Kidney (tissue), 14 donors: Measurements from ENCODE around the gene HAP1. TPM values are rescaled to one million over a fixed set of nuclear protein-coding genes. Genes with fewer than 3 reads are reported as not detected.

ENCODE experiments used
- DNase-seq, 5 donors: peaks; one replicate each; pipeline ENCODE4 v3.0.0-alpha.2; 2013 to 2020
- FAIRE-seq: peaks from 2 replicates; lab custom pipeline; 2012; peaks lifted over from hg19 to GRCh38; lab: Jason Lieb, UNC
- H3K27ac ChIP-seq, 2 donors: one replicate each; pipeline ENCODE4 v1.7.0; 2013; ENCODE audit warnings: low read depth in 2 of 2, low read length in 2 of 2, inconsistent platforms in 1 of 2
- H3K27me3 ChIP-seq: one replicate; pipeline ENCODE4 v1.7.1; 2013; ENCODE audit warnings: low read length, inconsistent platforms; ENCODE audit not compliant: control insufficient read depth, insufficient read depth
- H3K36me3 ChIP-seq, 3 donors: one replicate each; pipeline versions ENCODE4 v1.7.0 to v1.7.1; 2013; ENCODE audit warnings: low read length in 3 of 3, control low read depth in 1 of 3, inconsistent platforms in 1 of 3; ENCODE audit not compliant: insufficient read depth in 3 of 3, control insufficient read depth in 2 of 3
- H3K4me1 ChIP-seq, 3 donors: one replicate each; pipeline versions ENCODE4 v1.7.0 to v1.7.1; 2013; ENCODE audit warnings: low read length in 3 of 3, inconsistent platforms in 1 of 3, low read depth in 1 of 3; ENCODE audit not compliant: control insufficient read depth in 2 of 3, insufficient read depth in 2 of 3
- H3K4me3 ChIP-seq, 3 donors: one replicate each; pipeline versions ENCODE4 v1.7.0 to v1.8.1; 2013; ENCODE audit warnings: low read length in 3 of 3, control low read depth in 1 of 3, inconsistent platforms in 1 of 3
- H3K9ac ChIP-seq, 3 donors: one replicate each; pipeline versions ENCODE4 v1.7.0 to v1.7.1; 2013; ENCODE audit warnings: low read length in 3 of 3, control low read depth in 1 of 3, inconsistent platforms in 1 of 3
- H3K9me3 ChIP-seq, 3 donors: one replicate each; pipeline versions ENCODE4 v1.7.0 to v1.7.1; 2013; ENCODE audit warnings: low read length in 3 of 3, control low read depth in 1 of 3, inconsistent platforms in 1 of 3; ENCODE audit not compliant: control insufficient read depth in 2 of 3, insufficient read depth in 1 of 3
- intact Hi-C: fragments of 100-400 bp; cut with DNase I; formaldehyde crosslinking; loops from one replicate; pipeline ENCODE4 v1.11.1; 2022
- polyA plus RNA-seq: library from polyadenylated mRNA; stranded (reverse); fragments of 350-450 nt; fragmentation: Illumina TruSeq; extraction: RNeasy Lipid Tissue Mini Kit (QIAGEN cat#74804); gene quantifications from one replicate; pipeline ENCODE4 v1.2.3, GENCODE V29; 2014; ENCODE audit warnings: low read depth, low replicate concordance; ENCODE audit not compliant: insufficient read depth
- total RNA-seq: library from RNA; stranded (reverse); fragmentation: NEBNext Ultra II Directional; extraction: Animal tissue kit (Norgen Biotek cat#: 25700); gene quantifications from one replicate; pipeline ENCODE4 v1.2.1, GENCODE V29; 2021
- TF ChIP-seq, protein P1 (sequence below): IDR thresholded peaks from 3 replicates; pipeline ENCODE4 v1.5.1; 2012; ENCODE audit warnings: mild to moderate bottlenecking, moderate library complexity, borderline replicate concordance; ENCODE audit not compliant: insufficient read depth; ENCODE audit errors: extremely low read depth
- donor health status: control.
- donor health status: control.
- donor health status: control.
- donor health status: control.
- donor health status: control.
- donor health status: DM: yes; HTN: yes; CAD: no.
- donor health status: Normal renal cell carcinoma (clear cell type).

Gene HAP1
- total and polyA plus RNA-seq, 2 donors from 2014 or later = 0.99 to 1.3 TPM

DNA sequence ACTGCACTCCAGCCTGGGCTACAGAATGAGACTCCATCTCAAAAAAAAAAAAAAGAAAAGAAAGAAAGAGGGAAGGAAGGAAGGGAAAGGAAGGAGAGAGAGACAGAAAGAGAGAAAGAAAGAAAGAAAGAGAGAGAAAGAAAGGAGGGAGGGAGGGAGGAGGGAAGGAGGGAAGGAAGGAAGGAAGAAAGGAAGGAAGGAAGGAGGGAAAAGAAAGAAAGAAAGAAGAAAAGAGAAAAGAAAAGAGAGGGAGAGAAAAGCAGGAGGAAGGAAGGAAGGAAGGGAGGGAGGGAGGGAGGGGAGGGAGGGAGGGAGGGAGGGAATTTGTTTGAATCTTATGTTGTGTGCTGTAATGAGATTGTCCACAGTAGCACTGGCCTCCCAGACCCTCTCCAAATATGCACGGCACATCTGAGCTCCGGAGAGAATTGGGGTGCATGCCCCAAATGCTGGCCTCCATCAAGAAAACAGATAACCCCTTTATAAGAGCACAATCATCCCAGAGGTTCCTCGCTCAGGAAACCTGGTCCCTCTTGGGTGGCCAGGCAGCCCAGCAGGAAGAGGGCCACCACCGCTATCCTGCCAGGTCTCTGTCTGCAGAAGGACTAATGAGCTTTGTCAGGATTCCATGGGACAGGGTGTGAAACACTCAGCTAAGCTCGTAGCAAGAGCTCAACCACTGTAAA is 54.6 kb downstream of the HAP1 start:
- DNase-seq = peak in 1 of 5 donors; percentile 48
- FAIRE-seq = no peak
- H3K4me3 ChIP-seq = no peak overlapping the region
- peak overlapping the region in 1 of 2 donors; percentile 83 for H3K27ac ChIP-seq
- TF ChIP-seq, protein P1, sequence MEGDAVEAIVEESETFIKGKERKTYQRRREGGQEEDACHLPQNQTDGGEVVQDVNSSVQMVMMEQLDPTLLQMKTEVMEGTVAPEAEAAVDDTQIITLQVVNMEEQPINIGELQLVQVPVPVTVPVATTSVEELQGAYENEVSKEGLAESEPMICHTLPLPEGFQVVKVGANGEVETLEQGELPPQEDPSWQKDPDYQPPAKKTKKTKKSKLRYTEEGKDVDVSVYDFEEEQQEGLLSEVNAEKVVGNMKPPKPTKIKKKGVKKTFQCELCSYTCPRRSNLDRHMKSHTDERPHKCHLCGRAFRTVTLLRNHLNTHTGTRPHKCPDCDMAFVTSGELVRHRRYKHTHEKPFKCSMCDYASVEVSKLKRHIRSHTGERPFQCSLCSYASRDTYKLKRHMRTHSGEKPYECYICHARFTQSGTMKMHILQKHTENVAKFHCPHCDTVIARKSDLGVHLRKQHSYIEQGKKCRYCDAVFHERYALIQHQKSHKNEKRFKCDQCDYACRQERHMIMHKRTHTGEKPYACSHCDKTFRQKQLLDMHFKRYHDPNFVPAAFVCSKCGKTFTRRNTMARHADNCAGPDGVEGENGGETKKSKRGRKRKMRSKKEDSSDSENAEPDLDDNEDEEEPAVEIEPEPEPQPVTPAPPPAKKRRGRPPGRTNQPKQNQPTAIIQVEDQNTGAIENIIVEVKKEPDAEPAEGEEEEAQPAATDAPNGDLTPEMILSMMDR = no peak
- H3K9me3 ChIP-seq = no peaks in the 10 kb centered on the region
- no peaks in the 10 kb centered on the region for H3K27me3 ChIP-seq
- H3K4me1 ChIP-seq = peaks cover 0 to 13% (median 12%) of the 10 kb centered on the region in 3 donors
- intact Hi-C loops = no loop called here
- H3K36me3 ChIP-seq = no peaks in the 10 kb centered on the region
- H3K9ac ChIP-seq = no peak overlapping the region

DNA sequence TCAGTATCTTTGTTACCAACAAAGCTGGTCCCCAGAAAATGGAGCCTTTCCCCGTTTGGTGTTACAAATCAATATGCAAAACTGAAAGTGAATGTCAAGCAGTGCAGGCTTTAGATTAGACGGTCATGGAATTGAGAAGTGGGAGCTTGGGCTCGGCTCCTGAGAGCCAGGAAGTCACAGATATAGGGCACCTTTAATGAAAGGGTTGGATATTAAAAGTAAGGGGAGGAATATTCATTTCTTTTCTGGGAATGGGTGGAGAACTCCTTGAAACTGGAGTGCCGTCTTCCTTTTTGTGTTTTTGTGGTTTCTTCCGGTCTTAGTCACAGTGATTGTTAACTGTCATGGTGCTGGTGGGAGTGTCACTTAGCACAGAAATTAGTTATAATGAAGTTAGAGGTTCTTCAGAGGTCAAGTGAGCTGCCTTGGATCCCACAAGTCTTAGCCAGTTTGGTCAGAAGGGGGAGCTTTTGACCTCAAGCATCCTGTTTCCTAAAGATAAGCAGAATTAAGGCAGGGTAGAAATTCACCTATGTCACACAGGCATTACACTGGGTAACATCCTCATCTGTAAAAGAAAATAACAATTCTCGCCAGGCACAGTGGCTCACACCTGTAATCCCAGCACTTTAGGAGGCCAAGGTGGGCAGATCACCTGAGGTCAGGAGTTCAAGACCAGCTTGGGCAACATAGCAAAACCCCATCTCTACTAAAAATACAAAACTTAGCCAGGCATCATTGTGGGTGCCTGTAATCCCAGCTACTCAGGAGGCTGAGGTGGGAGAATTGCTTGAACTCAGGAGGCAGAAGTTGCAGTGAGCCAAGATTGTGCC is 55.3 kb downstream of the HAP1 start:
- H3K4me1 ChIP-seq = peaks cover 0 to 17% (median 15%) of the 10 kb centered on the region in 3 donors
- peak overlapping the region in 2 of 3 donors; percentile 3 to 43 for H3K4me3 ChIP-seq
- H3K9ac ChIP-seq = peak overlapping the region in 2 of 3 donors; percentile 45 to 57
- no peak for FAIRE-seq
- H3K9me3 ChIP-seq = no peaks in the 10 kb centered on the region
- peak in 2 of 5 donors; percentile 46 to 62 for DNase-seq
- peak overlapping the region; percentile 83 to 85 for H3K27ac ChIP-seq
- no peaks in the 10 kb centered on the region for H3K27me3 ChIP-seq
- TF ChIP-seq, protein P1 = peak; percentile 38
- no peaks in the 10 kb centered on the region for H3K36me3 ChIP-seq
- intact Hi-C loops = no loop called here

DNA sequence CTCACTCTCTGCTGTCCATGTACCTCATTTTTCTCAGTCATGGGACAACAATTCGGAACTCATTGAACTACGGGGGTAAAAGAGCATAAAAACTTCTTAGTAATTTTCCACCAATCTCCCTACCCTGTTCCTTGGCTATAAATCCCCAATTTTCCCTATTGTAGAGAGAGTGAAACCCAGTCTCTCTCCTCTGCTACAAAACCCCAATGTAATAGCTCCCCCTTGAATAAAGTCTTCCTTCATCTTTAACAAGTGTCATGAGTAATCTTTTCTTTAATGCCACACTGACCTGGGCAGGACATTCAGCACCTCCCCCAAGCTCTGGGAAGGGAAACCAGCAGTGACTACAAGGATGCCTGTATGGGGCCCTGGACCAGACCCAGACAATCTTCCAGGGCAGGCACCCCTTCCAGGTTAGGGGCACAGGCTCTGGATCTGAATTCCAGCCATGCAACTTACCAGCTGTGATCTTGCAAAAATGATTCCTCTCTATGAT is 56.0 kb downstream of the HAP1 start:
- TF ChIP-seq, protein P1 = no peak
- H3K4me3 ChIP-seq = peak overlapping the region in 2 of 3 donors; percentile 3 to 43
- peak overlapping the region in 2 of 3 donors; percentile 45 to 57 for H3K9ac ChIP-seq
- FAIRE-seq (no peak), DNase-seq (peak in 1 of 5 donors; percentile 68)
- intact Hi-C loops = no loop called here
- H3K9me3 ChIP-seq = no peaks in the 10 kb centered on the region
- no peaks in the 10 kb centered on the region for H3K36me3 ChIP-seq
- H3K27me3 ChIP-seq = no peaks in the 10 kb centered on the region
- H3K4me1 ChIP-seq = peaks cover 0 to 17% (median 15%) of the 10 kb centered on the region in 3 donors
- peak overlapping the region; percentile 83 to 85 for H3K27ac ChIP-seq
